Measurements from ENCODE around the gene ING3.

DNA sequence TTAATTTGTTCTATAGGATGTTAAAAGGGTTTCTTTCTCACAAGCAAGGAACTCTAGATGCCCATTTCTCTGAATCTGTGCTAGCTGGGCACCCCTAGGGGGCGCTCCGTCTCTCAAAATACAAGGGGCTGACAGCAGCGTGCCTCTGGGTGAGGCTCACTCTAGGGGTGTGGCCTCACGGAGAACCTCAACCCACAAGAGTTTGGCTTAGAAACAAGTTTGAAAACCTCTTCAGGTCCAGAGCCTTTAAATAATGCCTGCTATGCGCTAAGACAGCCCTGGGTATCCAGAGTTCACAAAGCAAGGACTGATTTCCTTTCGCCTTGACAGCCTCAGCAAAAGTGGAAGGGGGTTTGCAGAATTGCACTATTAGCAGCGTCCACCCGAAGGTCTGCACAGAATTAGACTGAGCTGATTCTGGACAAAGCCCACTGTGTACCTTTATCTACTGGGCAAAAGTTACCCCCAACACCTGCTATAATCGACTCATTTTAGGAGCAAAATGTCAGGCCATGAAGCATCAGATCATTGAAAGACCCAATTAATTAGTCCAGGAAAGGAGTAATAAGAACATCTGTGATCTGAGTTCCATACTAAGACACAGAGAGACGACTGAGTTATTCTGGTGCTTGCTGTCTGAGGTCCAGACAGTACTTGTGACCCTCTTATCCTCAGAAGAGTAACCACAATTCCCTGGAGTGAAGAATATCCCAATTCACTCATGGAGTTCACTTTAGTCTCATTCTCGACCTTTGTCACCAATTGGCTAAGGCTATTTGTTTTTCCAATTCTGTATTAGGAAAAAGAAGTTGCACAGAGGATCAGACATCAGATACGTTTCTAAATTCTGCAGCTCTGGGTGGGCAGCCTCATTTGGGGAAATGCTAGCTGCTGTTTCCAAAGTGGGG, 37.4 kb downstream of the ING3 start:
- no peak for TF ChIP-seq RORB (CRISPR knock-in tag; IDR thresholded peaks at IDR 0.05)
- no peak for TF ChIP-seq MXD4 (CRISPR knock-in tag; IDR thresholded peaks at IDR 0.05; ENCODE audit: borderline replicate concordance)
- no peak for TF ChIP-seq STAT6 (CRISPR knock-in tag; conservative IDR thresholded peaks at IDR 0.05; ENCODE audit: low read depth)
- no peak for TF ChIP-seq JUN (CRISPR knock-in tag; IDR thresholded peaks at IDR 0.05)
- TF ChIP-seq, protein P1, sequence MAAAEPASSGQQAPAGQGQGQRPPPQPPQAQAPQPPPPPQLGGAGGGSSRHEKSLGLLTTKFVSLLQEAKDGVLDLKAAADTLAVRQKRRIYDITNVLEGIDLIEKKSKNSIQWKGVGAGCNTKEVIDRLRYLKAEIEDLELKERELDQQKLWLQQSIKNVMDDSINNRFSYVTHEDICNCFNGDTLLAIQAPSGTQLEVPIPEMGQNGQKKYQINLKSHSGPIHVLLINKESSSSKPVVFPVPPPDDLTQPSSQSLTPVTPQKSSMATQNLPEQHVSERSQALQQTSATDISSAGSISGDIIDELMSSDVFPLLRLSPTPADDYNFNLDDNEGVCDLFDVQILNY (CRISPR knock-in tag; IDR thresholded peaks at IDR 0.05): no peak
- no peak for TF ChIP-seq NFE2L1 (CRISPR knock-in tag; IDR thresholded peaks at IDR 0.05)
- no peak for TF ChIP-seq CREB1 (CRISPR knock-in tag; IDR thresholded peaks at IDR 0.05)
- no peak for TF ChIP-seq HMGXB4 (CRISPR knock-in tag; IDR thresholded peaks at IDR 0.05)
- TF ChIP-seq NR3C1 (CRISPR knock-in tag; conservative IDR thresholded peaks at IDR 0.05; ENCODE audit: low read depth): no peak
- TF ChIP-seq CTCF (IDR thresholded peaks at IDR 0.05): peak; percentile 89
- TF ChIP-seq FOXK1 (CRISPR knock-in tag; IDR thresholded peaks at IDR 0.05): no peak
- TF ChIP-seq CREM (CRISPR knock-in tag; IDR thresholded peaks at IDR 0.05): no peak
- TF ChIP-seq, protein P2, sequence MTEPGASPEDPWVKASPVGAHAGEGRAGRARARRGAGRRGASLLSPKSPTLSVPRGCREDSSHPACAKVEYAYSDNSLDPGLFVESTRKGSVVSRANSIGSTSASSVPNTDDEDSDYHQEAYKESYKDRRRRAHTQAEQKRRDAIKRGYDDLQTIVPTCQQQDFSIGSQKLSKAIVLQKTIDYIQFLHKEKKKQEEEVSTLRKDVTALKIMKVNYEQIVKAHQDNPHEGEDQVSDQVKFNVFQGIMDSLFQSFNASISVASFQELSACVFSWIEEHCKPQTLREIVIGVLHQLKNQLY (CRISPR knock-in tag; IDR thresholded peaks at IDR 0.05): no peak
